Measurements from ENCODE around the gene ZNF33B.
A peak's percentile ranks its signal among the peaks of the same experiment; 100 is the strongest.

The ZNF33B gene

GRCh38 chr10:42646214-42646613 lies 7.8 kb upstream of the ZNF33B start:
- Histone ChIP-seq H3K9me3 (ENCODE audit: control insufficient read depth in 1 of 2, low read length in 2 of 2) (no peaks in the 10 kb centered on the region), H3K27me3 (ENCODE audit: control insufficient read depth in 1 of 2, insufficient read depth in 2 of 2, low read length in 2 of 2) (no peaks in the 10 kb centered on the region), H3K9ac (ENCODE audit: low read depth in 1 of 2, low read length in 2 of 2) (no peak overlapping the region), H3K4me1 (ENCODE audit: control insufficient read depth in 1 of 2, insufficient read depth in 2 of 2, low read length in 2 of 2) (peaks cover 17% of the 10 kb centered on the region in 2 donors), H3K27ac (ENCODE audit: low read depth, low read length) (no peak overlapping the region), H3K4me3 (ENCODE audit: low read depth in 1 of 2, low read length in 2 of 2) (no peak overlapping the region), H3K36me3 (ENCODE audit: control insufficient read depth in 1 of 2, insufficient read depth in 2 of 2, low read length in 2 of 2) (no peaks in the 10 kb centered on the region)

DNA sequence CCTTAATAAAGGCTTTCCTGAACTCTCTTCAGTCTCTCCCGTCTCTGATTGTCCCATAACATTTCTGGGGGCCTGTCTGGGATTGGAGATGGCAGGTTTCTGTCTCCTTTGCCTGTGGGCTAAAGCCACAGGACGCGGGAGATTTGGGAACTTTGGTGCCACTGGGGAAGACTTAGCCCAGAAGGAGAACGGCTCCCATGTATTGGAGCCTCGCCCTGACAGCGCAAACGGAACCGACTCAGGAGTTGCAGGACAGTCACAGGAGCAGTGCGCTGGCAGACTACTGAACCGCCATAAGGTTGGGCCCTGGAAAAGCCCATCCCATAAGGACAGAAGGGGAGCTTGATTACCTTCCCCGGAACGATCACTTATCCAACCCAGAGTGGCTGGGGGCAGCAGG lies 7.1 kb upstream of the ZNF33B start:
- Histone ChIP-seq H3K27ac (ENCODE audit: low read depth, low read length) (no peak overlapping the region), H3K4me3 (ENCODE audit: low read depth in 1 of 2, low read length in 2 of 2) (no peak overlapping the region), H3K9me3 (ENCODE audit: control insufficient read depth in 1 of 2, low read length in 2 of 2) (no peaks in the 10 kb centered on the region), H3K4me1 (ENCODE audit: control insufficient read depth in 1 of 2, insufficient read depth in 2 of 2, low read length in 2 of 2) (peaks cover 21 to 22% of the 10 kb centered on the region in 2 donors), H3K27me3 (ENCODE audit: control insufficient read depth in 1 of 2, insufficient read depth in 2 of 2, low read length in 2 of 2) (no peaks in the 10 kb centered on the region), H3K36me3 (ENCODE audit: control insufficient read depth in 1 of 2, insufficient read depth in 2 of 2, low read length in 2 of 2) (no peaks in the 10 kb centered on the region), H3K9ac (ENCODE audit: low read depth in 1 of 2, low read length in 2 of 2) (peak overlapping the region in 1 of 2 donors; percentile 25)

DNA sequence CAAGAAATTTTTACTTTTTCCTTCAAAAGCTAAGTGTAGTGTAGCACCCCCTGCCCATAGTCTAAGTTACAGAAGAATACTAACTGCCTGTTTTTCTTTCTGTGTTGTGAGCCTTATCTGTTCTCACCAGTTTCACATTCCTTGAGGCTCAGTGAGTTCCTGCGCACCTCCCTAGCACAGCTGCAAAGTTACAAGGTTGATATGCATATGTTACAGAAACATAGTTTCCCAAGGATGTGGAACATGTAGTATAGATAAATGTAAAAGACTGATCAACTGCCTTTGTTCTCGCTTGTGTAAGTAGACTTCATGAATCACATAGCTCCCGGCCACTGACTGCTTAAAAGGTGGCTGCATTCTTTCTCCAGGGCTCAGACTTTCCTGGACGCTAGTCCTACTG lies 6.7 kb upstream of the ZNF33B start:
- H3K27ac ChIP-seq (ENCODE audit: low read depth, low read length): no peak overlapping the region
- H3K9ac ChIP-seq (ENCODE audit: low read depth in 1 of 2, low read length in 2 of 2): peak overlapping the region in 1 of 2 donors; percentile 25

DNA sequence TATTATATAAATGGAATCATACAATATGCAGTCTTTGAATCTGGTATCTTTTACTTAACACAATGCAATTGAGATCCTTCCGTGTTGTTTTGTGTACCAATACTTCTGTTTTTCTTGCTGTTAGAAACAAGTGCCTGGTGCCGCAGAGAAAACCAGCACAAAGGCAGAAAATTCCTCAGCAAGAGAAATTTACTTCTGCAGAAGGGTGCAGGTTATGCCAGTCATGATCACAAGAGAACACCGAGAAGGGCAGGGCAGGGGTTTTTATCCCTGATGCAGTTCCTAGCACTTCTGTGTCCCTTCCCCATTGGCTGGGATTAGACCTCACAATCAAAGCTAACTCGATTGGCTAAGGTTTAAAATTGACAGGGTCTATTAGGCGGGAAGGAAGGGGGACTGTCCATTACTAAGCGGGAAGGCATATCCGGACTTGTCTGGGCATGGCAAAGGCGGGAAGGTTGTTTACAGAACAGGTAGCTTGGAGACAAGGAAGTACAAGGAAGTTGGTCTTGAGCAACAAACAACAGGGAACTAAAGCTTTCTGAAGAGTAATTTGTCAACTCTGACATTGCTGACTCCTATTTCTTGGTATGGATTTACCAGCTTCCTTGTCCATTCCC lies 2.4 kb upstream of the ZNF33B start:
- Histone ChIP-seq H3K36me3 (ENCODE audit: control insufficient read depth in 1 of 2, insufficient read depth in 2 of 2, low read length in 2 of 2) (no peaks in the 10 kb centered on the region), H3K4me1 (ENCODE audit: control insufficient read depth in 1 of 2, insufficient read depth in 2 of 2, low read length in 2 of 2) (peaks cover 11 to 18% of the 10 kb centered on the region in 2 donors), H3K27ac (ENCODE audit: low read depth, low read length) (peak overlapping the region; percentile 58), H3K4me3 (ENCODE audit: low read depth in 1 of 2, low read length in 2 of 2) (peak overlapping the region; percentile 14 to 44), H3K9ac (ENCODE audit: low read depth in 1 of 2, low read length in 2 of 2) (no peak overlapping the region), H3K27me3 (ENCODE audit: control insufficient read depth in 1 of 2, insufficient read depth in 2 of 2, low read length in 2 of 2) (no peaks in the 10 kb centered on the region), H3K9me3 (ENCODE audit: control insufficient read depth in 1 of 2, low read length in 2 of 2) (no peaks in the 10 kb centered on the region)

More for the DNA sequence above, 6.7 kb upstream of the ZNF33B start:
- H3K36me3 ChIP-seq (ENCODE audit: control insufficient read depth in 1 of 2, insufficient read depth in 2 of 2, low read length in 2 of 2): no peaks in the 10 kb centered on the region
- H3K4me3 ChIP-seq (ENCODE audit: low read depth in 1 of 2, low read length in 2 of 2): no peak overlapping the region
- no peaks in the 10 kb centered on the region for H3K9me3 ChIP-seq (ENCODE audit: control insufficient read depth in 1 of 2, low read length in 2 of 2)
- H3K4me1 ChIP-seq (ENCODE audit: control insufficient read depth in 1 of 2, insufficient read depth in 2 of 2, low read length in 2 of 2): peaks cover 22 to 23% of the 10 kb centered on the region in 2 donors
- no peaks in the 10 kb centered on the region for H3K27me3 ChIP-seq (ENCODE audit: control insufficient read depth in 1 of 2, insufficient read depth in 2 of 2, low read length in 2 of 2)

DNA sequence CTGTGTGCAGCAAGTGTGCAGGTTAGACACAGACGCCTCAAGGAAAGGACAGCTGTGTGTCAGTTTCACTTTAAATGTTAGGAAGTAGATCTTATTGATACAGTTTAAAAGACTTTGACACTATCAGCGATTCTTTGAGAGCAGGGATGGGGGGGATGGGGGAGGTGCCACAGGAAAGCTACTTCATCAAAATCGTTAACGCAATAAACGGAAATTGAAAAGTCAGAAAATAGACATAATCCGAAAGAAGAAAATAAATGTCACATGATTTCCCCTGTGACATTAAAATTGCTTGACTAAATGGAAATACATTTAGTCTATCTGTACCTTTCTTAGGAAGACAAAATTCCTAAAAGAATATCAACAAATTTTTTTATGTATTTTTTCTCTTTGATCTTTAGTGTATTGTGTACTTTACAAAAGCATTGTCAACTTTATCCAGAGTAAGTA lies 476 bp upstream of the ZNF33B start:
- Histone ChIP-seq H3K4me3 (ENCODE audit: low read depth in 1 of 2, low read length in 2 of 2) (peak overlapping the region; percentile 84 to 99), H3K4me1 (ENCODE audit: control insufficient read depth in 1 of 2, insufficient read depth in 2 of 2, low read length in 2 of 2) (peaks cover 6 to 12% of the 10 kb centered on the region in 2 donors), H3K9me3 (ENCODE audit: control insufficient read depth in 1 of 2, low read length in 2 of 2) (no peaks in the 10 kb centered on the region), H3K27me3 (ENCODE audit: control insufficient read depth in 1 of 2, insufficient read depth in 2 of 2, low read length in 2 of 2) (no peaks in the 10 kb centered on the region), H3K27ac (ENCODE audit: low read depth, low read length) (peak overlapping the region; percentile 97), H3K9ac (ENCODE audit: low read depth in 1 of 2, low read length in 2 of 2) (peak overlapping the region; percentile 76 to 89), H3K36me3 (ENCODE audit: control insufficient read depth in 1 of 2, insufficient read depth in 2 of 2, low read length in 2 of 2) (peaks cover 0 to 4% of the 10 kb centered on the region in 2 donors)

DNA sequence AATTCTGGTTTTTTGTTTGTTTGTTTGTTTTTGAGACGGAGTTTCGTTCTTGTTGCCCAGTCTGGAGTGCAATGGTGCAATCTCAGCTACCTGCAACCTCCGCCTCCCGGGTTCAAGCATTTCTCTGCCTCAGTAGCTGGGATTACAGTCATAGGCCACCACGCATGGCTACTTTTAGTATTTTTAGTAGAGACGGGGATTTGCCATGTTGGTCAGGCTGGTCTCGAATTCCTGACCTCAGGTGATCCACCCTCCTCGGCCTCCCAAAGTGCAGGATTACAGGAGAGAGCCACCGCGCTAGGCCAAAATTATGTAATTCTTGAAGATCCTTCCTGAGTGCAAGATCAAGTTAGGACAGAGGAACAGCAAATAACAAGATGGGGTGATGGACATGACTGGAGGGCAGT lies 719 bp downstream of the ZNF33B start:
- H3K4me3 ChIP-seq (ENCODE audit: low read depth in 1 of 2, low read length in 2 of 2): peak overlapping the region; percentile 84 to 99
- H3K9ac ChIP-seq (ENCODE audit: low read depth in 1 of 2, low read length in 2 of 2): peak overlapping the region; percentile 76 to 89
- no peaks in the 10 kb centered on the region for H3K9me3 ChIP-seq (ENCODE audit: control insufficient read depth in 1 of 2, low read length in 2 of 2)
- H3K36me3 ChIP-seq (ENCODE audit: control insufficient read depth in 1 of 2, insufficient read depth in 2 of 2, low read length in 2 of 2): peaks cover 0 to 6% of the 10 kb centered on the region in 2 donors
- H3K4me1 ChIP-seq (ENCODE audit: control insufficient read depth in 1 of 2, insufficient read depth in 2 of 2, low read length in 2 of 2): peaks cover 6 to 12% of the 10 kb centered on the region in 2 donors
- peak overlapping the region; percentile 97 for H3K27ac ChIP-seq (ENCODE audit: low read depth, low read length)
- no peaks in the 10 kb centered on the region for H3K27me3 ChIP-seq (ENCODE audit: control insufficient read depth in 1 of 2, insufficient read depth in 2 of 2, low read length in 2 of 2)

DNA sequence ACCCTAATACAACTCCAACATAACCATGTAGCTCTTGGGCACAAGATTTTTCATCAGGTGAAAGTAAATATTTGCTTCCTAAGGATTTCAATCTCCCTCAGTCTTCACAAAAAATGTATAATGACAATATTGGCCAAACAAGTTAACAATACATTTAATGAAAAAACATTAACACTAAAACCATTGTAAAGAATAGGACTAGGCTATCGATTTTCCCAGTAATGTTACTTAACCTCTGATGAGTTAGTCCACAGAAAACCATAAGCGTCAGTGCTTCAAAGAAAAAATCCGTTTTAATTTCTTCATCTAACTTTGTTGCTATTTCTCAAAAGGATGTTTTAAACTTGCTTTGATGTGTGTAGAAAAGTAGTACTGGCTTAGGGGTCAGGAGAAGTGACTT lies 1.2 kb downstream of the ZNF33B start:
- Histone ChIP-seq H3K27ac (ENCODE audit: low read depth, low read length) (peak overlapping the region; percentile 97), H3K4me3 (ENCODE audit: low read depth in 1 of 2, low read length in 2 of 2) (peak overlapping the region; percentile 84 to 99), H3K9me3 (ENCODE audit: control insufficient read depth in 1 of 2, low read length in 2 of 2) (no peaks in the 10 kb centered on the region), H3K36me3 (ENCODE audit: control insufficient read depth in 1 of 2, insufficient read depth in 2 of 2, low read length in 2 of 2) (peaks cover 1 to 6% of the 10 kb centered on the region in 2 donors), H3K9ac (ENCODE audit: low read depth in 1 of 2, low read length in 2 of 2) (peak overlapping the region; percentile 76 to 89), H3K4me1 (ENCODE audit: control insufficient read depth in 1 of 2, insufficient read depth in 2 of 2, low read length in 2 of 2) (peaks cover 6 to 12% of the 10 kb centered on the region in 2 donors), H3K27me3 (ENCODE audit: control insufficient read depth in 1 of 2, insufficient read depth in 2 of 2, low read length in 2 of 2) (no peaks in the 10 kb centered on the region)

DNA sequence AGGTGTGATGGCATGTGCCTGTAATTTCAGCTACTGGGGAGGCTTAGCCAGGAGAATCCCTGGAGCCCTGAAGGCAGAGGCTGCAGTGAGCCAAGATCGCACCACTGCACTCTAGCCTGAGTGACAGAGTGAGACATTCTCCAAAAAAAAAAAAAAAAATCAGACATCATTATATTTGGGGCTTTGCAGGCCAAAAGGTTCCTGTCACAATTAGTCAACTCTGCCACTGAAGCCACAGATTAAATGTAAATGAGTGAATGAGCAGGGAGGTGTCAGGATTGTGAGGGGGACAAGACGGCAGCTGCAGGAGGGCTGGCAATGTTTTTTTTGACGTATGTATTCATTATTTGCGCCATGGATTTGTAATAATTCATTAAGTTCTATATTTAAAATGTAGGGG lies 3.3 kb downstream of the ZNF33B start:
- Histone ChIP-seq H3K4me3 (ENCODE audit: low read depth in 1 of 2, low read length in 2 of 2) (no peak overlapping the region), H3K9ac (ENCODE audit: low read depth in 1 of 2, low read length in 2 of 2) (no peak overlapping the region), H3K27me3 (ENCODE audit: control insufficient read depth in 1 of 2, insufficient read depth in 2 of 2, low read length in 2 of 2) (no peaks in the 10 kb centered on the region), H3K4me1 (ENCODE audit: control insufficient read depth in 1 of 2, insufficient read depth in 2 of 2, low read length in 2 of 2) (peaks cover 0 to 6% of the 10 kb centered on the region in 2 donors), H3K27ac (ENCODE audit: low read depth, low read length) (no peak overlapping the region), H3K9me3 (ENCODE audit: control insufficient read depth in 1 of 2, low read length in 2 of 2) (no peaks in the 10 kb centered on the region), H3K36me3 (ENCODE audit: control insufficient read depth in 1 of 2, insufficient read depth in 2 of 2, low read length in 2 of 2) (peaks cover 2 to 21% of the 10 kb centered on the region in 2 donors)

DNA sequence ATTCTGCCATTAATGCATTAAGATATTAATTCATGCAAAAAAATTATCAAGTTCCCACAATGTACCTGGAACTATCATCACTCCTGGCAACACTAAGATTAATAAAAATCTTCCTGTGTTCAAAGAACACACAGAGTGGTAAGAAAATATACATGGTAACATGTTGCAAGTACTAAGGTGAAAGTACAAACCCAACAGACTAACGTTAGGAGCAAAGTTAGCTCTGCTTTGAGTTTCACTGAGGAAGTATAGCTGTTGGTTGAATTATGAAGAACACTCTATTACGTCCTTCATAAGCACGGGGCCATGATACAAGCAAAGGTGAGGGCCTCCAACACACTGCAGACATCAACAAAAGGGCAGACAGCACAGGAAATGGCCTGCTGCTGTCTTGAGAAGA lies 5.8 kb downstream of the ZNF33B start:
- Histone ChIP-seq H3K9ac (ENCODE audit: low read depth in 1 of 2, low read length in 2 of 2) (no peak overlapping the region), H3K4me1 (ENCODE audit: control insufficient read depth in 1 of 2, insufficient read depth in 2 of 2, low read length in 2 of 2) (peaks cover 0 to 6% of the 10 kb centered on the region in 2 donors), H3K36me3 (ENCODE audit: control insufficient read depth in 1 of 2, insufficient read depth in 2 of 2, low read length in 2 of 2) (peaks cover 5 to 32% of the 10 kb centered on the region in 2 donors), H3K27me3 (ENCODE audit: control insufficient read depth in 1 of 2, insufficient read depth in 2 of 2, low read length in 2 of 2) (no peaks in the 10 kb centered on the region), H3K9me3 (ENCODE audit: control insufficient read depth in 1 of 2, low read length in 2 of 2) (no peaks in the 10 kb centered on the region), H3K4me3 (ENCODE audit: low read depth in 1 of 2, low read length in 2 of 2) (no peak overlapping the region), H3K27ac (ENCODE audit: low read depth, low read length) (no peak overlapping the region)

DNA sequence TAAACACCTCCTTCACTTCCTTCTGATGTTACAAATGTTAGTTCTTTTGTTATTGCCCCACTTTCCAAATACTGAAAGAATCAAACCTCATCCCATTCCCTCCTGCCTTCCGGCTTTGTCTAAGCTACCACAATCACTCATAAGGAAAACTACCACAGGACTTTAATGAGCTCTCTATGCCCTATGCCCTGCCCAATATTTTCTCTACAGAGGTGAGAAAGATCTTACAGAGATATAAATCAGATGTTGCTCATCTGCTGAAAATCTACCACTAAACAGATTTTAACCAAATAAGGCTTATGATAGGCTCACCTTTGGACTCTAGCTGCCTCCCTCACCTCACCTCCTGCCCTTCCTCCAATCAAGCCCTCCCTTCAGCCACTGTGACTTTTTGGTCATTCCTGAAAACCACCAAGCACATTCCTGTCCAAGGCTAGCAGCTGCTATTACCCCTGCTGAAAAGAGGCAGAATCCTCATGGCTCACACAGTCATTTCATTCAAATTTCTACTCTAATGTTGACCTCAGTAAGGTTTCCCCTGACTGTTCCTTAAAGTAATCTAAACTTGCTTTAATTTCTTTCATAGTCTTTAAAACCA lies 7.7 kb downstream of the ZNF33B start:
- Histone ChIP-seq H3K27me3 (ENCODE audit: control insufficient read depth in 1 of 2, insufficient read depth in 2 of 2, low read length in 2 of 2) (no peaks in the 10 kb centered on the region), H3K9ac (ENCODE audit: low read depth in 1 of 2, low read length in 2 of 2) (no peak overlapping the region), H3K4me3 (ENCODE audit: low read depth in 1 of 2, low read length in 2 of 2) (no peak overlapping the region), H3K27ac (ENCODE audit: low read depth, low read length) (no peak overlapping the region), H3K4me1 (ENCODE audit: control insufficient read depth in 1 of 2, insufficient read depth in 2 of 2, low read length in 2 of 2) (no peaks in the 10 kb centered on the region), H3K9me3 (ENCODE audit: control insufficient read depth in 1 of 2, low read length in 2 of 2) (no peaks in the 10 kb centered on the region), H3K36me3 (ENCODE audit: control insufficient read depth in 1 of 2, insufficient read depth in 2 of 2, low read length in 2 of 2) (peaks cover 5 to 40% of the 10 kb centered on the region in 2 donors)
